K562 (cell line): ENCODE data around the gene MCCC2. TPM values are rescaled to one million over a fixed set of nuclear protein-coding genes. Genes with fewer than 3 reads are reported as not detected.
A peak's percentile ranks its signal among the peaks of the same experiment; 100 is the strongest.
"Not testable (repeated sequence)": the region's sequence is repeated elsewhere in the genome, so short reads cannot be mapped to it uniquely, and the experiment has no call there.

Experiments
- ATAC-seq: fragments of 200-7000 bp; cut with Tn5 transposase; 3 replicates; pipeline ENCODE4 v1.9.1; 2020; ENCODE audit warnings: moderate library complexity
- BruUV-seq: library from RNA; stranded (reverse); fragments of 400-500 nt; replicated peaks from 2 replicates; lab custom pipeline; 2021; lab: Mats Ljungman, UMichigan
- CTCF ChIA-PET: fragments of 300-600 bp; formaldehyde crosslinking; extraction: SDS; loops from one replicate; lab custom pipeline; 2021; ENCODE audit warnings: low intra/inter-chr PET ratio; lab: Yijun Ruan, JAX
- POLR2A ChIA-PET: fragments of 300-600, 350-650 bp; sonication (Branson Sonifier 250); formaldehyde crosslinking; extraction: SDS; loops from one replicate; lab custom pipeline; 2021; ENCODE audit warnings: antibody characterized with exemption, inconsistent platforms; lab: Yijun Ruan, JAX
- DNase-seq, 4 experiments: peaks; one replicate each; pipeline versions ENCODE4 v3.0.0 to v3.0.0-alpha.2; 2011 to 2018; ENCODE audit warnings: low spot score in 3 of 4, mixed read lengths in 3 of 4; ENCODE audit errors: extremely low read depth in 1 of 4
- FAIRE-seq: peaks from 2 replicates; lab custom pipeline; 2011; peaks lifted over from hg19 to GRCh38; lab: Jason Lieb, UNC
- H2AFZ ChIP-seq: 2 replicates; pipeline ENCODE4 v1.6.0; 2011; ENCODE audit warnings: low read depth, low read length, control low read depth, inconsistent platforms
- H3K27ac ChIP-seq: fragments of 200-600 bp; 3 replicates; pipeline ENCODE4 v1.8.0; 2011; ENCODE audit warnings: low read depth, mild to moderate bottlenecking, control low read depth, inconsistent platforms, low read length, moderate library complexity, mixed read lengths; ENCODE audit errors: extremely low read depth
- H3K27me3 ChIP-seq, 2 experiments: fragments of 300-600 bp in 1 of 2; 2 replicates in 1 of 2; 3 replicates in 1 of 2; pipeline versions ENCODE4 v1.6.0 to v1.8.0; 2011; ENCODE audit warnings: inconsistent platforms in 2 of 2, low read length in 2 of 2, mild to moderate bottlenecking in 1 of 2, mixed read lengths in 1 of 2, moderate library complexity in 1 of 2; ENCODE audit not compliant: control insufficient read depth in 2 of 2, insufficient read depth in 2 of 2
- H3K36me3 ChIP-seq: fragments of 300-600 bp; 3 replicates; pipeline ENCODE4 v1.8.0; 2011; ENCODE audit warnings: mild to moderate bottlenecking, low read length, inconsistent platforms; ENCODE audit not compliant: control insufficient read depth, insufficient read depth
- H3K4me1 ChIP-seq, 2 experiments: fragments of 200-600 bp in 1 of 2; replicated peaks in 1 of 2; 2 replicates in 1 of 2; 3 replicates in 1 of 2; pipeline versions ENCODE4 v1.5.1 to v1.8.0; 2011; ENCODE audit warnings: inconsistent platforms in 2 of 2, low read length in 2 of 2, mild to moderate bottlenecking in 1 of 2, mixed read lengths in 1 of 2, moderate library complexity in 1 of 2; ENCODE audit not compliant: control insufficient read depth in 2 of 2, insufficient read depth in 2 of 2
- H3K4me2 ChIP-seq: 2 replicates; pipeline ENCODE4 v1.6.1; 2011; ENCODE audit warnings: low read length, control low read depth, inconsistent platforms, mixed read lengths; ENCODE audit not compliant: insufficient read depth
- H3K4me3 ChIP-seq: fragments of 200-600 bp; sonication (generic), shearing (Covaris generic); 2 replicates; pipeline ENCODE4 v1.5.1; 2016; ENCODE audit warnings: control low read depth, inconsistent platforms
- H3K79me2 ChIP-seq: fragments of 200-600 bp; 3 replicates; pipeline ENCODE4 v1.8.0; 2011; ENCODE audit warnings: low read length, inconsistent platforms; ENCODE audit not compliant: control insufficient read depth, insufficient read depth
- H3K9ac ChIP-seq, 2 experiments: 2 replicates each; pipeline versions ENCODE4 v1.6.0 to v1.6.1; 2011; ENCODE audit warnings: low read depth in 2 of 2, low read length in 2 of 2, control low read depth in 1 of 2, inconsistent platforms in 1 of 2, mild to moderate bottlenecking in 1 of 2, mixed read lengths in 1 of 2; ENCODE audit not compliant: insufficient read depth in 1 of 2
- H3K9me1 ChIP-seq: one replicate; pipeline ENCODE4 v1.6.0; 2011; ENCODE audit warnings: inconsistent platforms, mild to moderate bottlenecking, low read length, moderate library complexity; ENCODE audit not compliant: control insufficient read depth, insufficient read depth
- H3K9me3 ChIP-seq: replicated peaks from 2 replicates; pipeline ENCODE4 v1.5.1; 2011; ENCODE audit warnings: low read depth, low read length, inconsistent platforms; ENCODE audit not compliant: control insufficient read depth, insufficient read depth
- H4K20me1 ChIP-seq: replicated peaks from 2 replicates; pipeline ENCODE4 v1.6.1; 2011; ENCODE audit warnings: low read length, inconsistent platforms, mixed read lengths; ENCODE audit not compliant: control insufficient read depth, insufficient read depth
- FOXA3 ChIP-seq, 2 experiments: fragments of 450-650 bp in 1 of 2; sonication (generic) in 1 of 2; formaldehyde crosslinking; IDR thresholded peaks in 1 of 2; conservative IDR thresholded peaks in 1 of 2; 2 replicates each; pipeline versions ENCODE4 v1.4.0 to v1.8.0; 2020 to 2022; ENCODE audit warnings: mild to moderate bottlenecking in 2 of 2, missing genetic modification reagents in 1 of 2
- NFIC ChIP-seq: fragments of 450-650 bp; IDR thresholded peaks from 2 replicates; pipeline ENCODE4 v1.6.1; 2017; ENCODE audit warnings: mild to moderate bottlenecking, inconsistent platforms
- WGBS: fragments of 100-300 bp; shearing (Covaris generic); methylation state at CpG from one replicate; pipeline ENCODE4 v1.1.6; 2016; ENCODE audit warnings: low coverage, mixed read lengths; ENCODE audit not compliant: insufficient coverage; ENCODE audit errors: missing lambda C conversion rate; 5-methylcytosine and 5-hydroxymethylcytosine counted together
- in situ Hi-C: fragments of 300-500 bp; cut with MboI; formaldehyde crosslinking; loops from 4 replicates; pipeline ENCODE4 v1.15.0; 2018; ENCODE audit warnings: inconsistent platforms, mixed read lengths
- intact Hi-C: fragments of 100-400 bp; cut with micrococcal nuclease; formaldehyde crosslinking; loops from 2 replicates; pipeline ENCODE4 v1.14.2; 2022
- polyA plus RNA-seq, 8 experiments: library from polyadenylated mRNA; depleted of rRNA in 4 of 8; stranded (reverse) in 5 of 8; unstranded in 3 of 8; fragments of >200 nt; fragmentation: Nextera tagmentation in 2 of 8; fragmentation: Illumina TruSeq in 1 of 8; extraction: Ambion mirVana in 2 of 8; extraction: Trizol in 1 of 8; gene quantifications; 2 replicates each; pipeline versions ENCODE4 v1.2.1 to v1.2.3, GENCODE V29; 2011 to 2014; ENCODE audit warnings: inconsistent platforms in 1 of 8, missing spikeins in 1 of 8
- total RNA-seq, 7 experiments: library from RNA; depleted of rRNA in 6 of 7; stranded (reverse); fragments of >200 nt in 6 of 7; fragmentation: Illumina TruSeq in 2 of 7; extraction: Trizol in 2 of 7; gene quantifications; 2 replicates each; pipeline versions ENCODE4 v1.2.1 to v1.2.3, GENCODE V29; 2011 to 2021; ENCODE audit warnings: low replicate concordance in 1 of 7
- TF ChIP-seq, protein P1 (sequence below): sonication (generic); formaldehyde crosslinking; IDR thresholded peaks from 2 replicates; pipeline ENCODE4 v1.8.1; 2023; ENCODE audit warnings: mild to moderate bottlenecking, missing genetic modification reagents, moderate library complexity

The MCCC2 gene
- total and polyA plus RNA-seq, 9 of the 15 experiments (the other 6 are each of a cell fraction or from before 2014, with no cell fraction given), result 17.1 to 77.9 (median 52.5) TPM

DNA sequence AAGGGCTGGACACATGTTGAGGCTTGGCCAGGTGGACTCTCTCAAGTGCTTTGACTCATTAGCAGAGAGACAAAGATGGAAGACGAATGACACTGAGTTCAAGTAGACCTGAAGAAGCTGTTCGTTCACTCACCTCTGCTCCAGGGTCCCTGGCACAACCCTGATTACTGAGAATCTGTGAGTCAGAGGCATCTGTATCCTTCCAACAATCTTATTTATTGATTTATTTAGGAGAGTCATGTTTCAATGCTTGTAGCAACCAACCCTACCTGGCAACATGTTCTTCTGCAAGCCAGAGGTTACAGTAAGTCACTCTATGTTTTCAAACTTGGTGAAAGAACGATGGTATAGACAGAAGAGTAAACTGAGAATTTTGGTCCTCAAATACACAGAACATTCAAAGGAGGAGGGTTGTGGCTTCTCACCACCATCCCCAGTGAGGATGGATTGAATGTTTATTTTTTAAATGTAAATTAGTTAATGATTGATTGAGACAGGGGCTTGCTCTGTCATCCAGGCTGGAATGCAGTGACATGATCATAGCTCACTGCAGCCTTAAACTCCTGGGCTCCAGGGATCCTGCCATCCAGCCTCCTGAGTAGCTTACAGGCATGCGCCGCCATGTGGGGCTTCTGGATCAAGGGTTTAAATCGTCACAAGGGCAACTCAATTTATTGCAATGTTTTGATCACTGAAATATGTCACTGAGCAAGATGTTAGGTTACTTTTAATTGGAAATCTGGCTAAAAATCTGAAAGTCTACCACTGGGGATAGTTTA is 76.2 kb downstream of the MCCC2 start (continued):
- no peak for TF ChIP-seq FOXA3 (CRISPR knock-in tag; conservative IDR thresholded peaks at IDR 0.05 in 1 of 2, IDR thresholded peaks at IDR 0.05 in 1 of 2)
- TF ChIP-seq, protein P1, sequence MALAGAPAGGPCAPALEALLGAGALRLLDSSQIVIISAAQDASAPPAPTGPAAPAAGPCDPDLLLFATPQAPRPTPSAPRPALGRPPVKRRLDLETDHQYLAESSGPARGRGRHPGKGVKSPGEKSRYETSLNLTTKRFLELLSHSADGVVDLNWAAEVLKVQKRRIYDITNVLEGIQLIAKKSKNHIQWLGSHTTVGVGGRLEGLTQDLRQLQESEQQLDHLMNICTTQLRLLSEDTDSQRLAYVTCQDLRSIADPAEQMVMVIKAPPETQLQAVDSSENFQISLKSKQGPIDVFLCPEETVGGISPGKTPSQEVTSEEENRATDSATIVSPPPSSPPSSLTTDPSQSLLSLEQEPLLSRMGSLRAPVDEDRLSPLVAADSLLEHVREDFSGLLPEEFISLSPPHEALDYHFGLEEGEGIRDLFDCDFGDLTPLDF (CRISPR knock-in tag), result no peak

DNA sequence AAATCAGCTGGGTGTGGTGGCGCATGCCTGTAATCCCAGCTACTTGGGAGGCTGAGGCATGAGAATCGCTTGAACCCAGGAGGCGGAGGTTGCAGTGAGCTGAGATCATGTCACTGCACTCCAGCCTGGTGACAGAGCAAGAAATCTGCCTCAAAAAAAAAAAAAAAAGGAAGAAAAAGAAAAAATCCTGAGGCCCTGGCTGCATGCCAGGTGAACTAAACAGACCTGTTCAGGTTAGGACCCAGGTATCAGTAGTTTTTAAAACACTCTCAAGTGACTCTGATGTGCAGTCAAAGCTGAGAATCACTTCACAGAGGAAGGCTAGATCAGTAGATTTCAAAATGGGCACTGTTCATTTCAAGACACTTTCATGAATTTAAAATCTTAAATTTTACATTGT is 77.5 kb downstream of the MCCC2 start:
- H3K36me3 ChIP-seq, result not testable (repeated sequence)
- TF ChIP-seq NFIC, result peak; percentile 74
- TF ChIP-seq, all 486 proteins: peak for 1; not testable (repeated sequence) for 485
- H3K27me3 ChIP-seq, intact Hi-C loops, BruUV-seq, H3K9ac ChIP-seq, H2AFZ ChIP-seq, DNase-seq, in situ Hi-C loops, H4K20me1 ChIP-seq, ATAC-seq, H3K27ac ChIP-seq, H3K9me3 ChIP-seq, CTCF ChIA-PET, H3K9me1 ChIP-seq, H3K4me3 ChIP-seq, H3K4me2 ChIP-seq, FAIRE-seq, H3K79me2 ChIP-seq, H3K4me1 ChIP-seq: not testable (repeated sequence)
- POLR2A ChIA-PET, result interaction anchor here (0.7 to 1.2 kb wide), 2 partner anchors 16 to 322 kb away, joined by 3 to 4 read pairs; no protein-coding TSS in a partner anchor
- WGBS, result 8% methylated on average over 2 of the region's 3 CpGs
